Stimulated activated CD4-positive, alpha-beta T cell treated with anti-CD3 and anti-CD28 coated beads, Interleukin-15, amount 100 ng/mL, for 24 hours (primary cell): ENCODE results near the gene CEP164.

ENCODE experiments used
- DNase-seq: peaks from one replicate; pipeline ENCODE4 v3.0.0-alpha.2; 2020

Gene CEP164

GRCh38 chr11:117327567-117328374 lies at the start of gene CEP164:
CEP164 (plus strand) TSS chr11:117327854; CDS start chr11:117338587, 10,733 bp downstream.
- DNase-seq, result peak; percentile 97

GRCh38 chr11:117278347-117278746 lies 49.3 kb upstream of the CEP164 start:
- DNase-seq, result no peak

GRCh38 chr11:117279711-117280376 lies 47.8 kb upstream of the CEP164 start:
- no peak for DNase-seq

- DNase-seq, result no peak
These were observed 46.5 kb upstream of the CEP164 start for GRCh38 chr11:117281159-117281558.

- no peak for DNase-seq
These were observed 45.8 kb upstream of the CEP164 start for GRCh38 chr11:117281869-117282268.

GRCh38 chr11:117282956-117283355 lies 44.7 kb upstream of the CEP164 start:
- DNase-seq, result no peak

- DNase-seq, result no peak
These were observed 43.6 kb upstream of the CEP164 start for GRCh38 chr11:117284053-117284452.

- no peak for DNase-seq
These were observed 41.1 kb upstream of the CEP164 start for GRCh38 chr11:117286588-117286987.

GRCh38 chr11:117287668-117288067 lies 40.0 kb upstream of the CEP164 start:
- no peak for DNase-seq

GRCh38 chr11:117289795-117290194 lies 37.9 kb upstream of the CEP164 start:
- DNase-seq, result no peak

- DNase-seq, result no peak
These were observed 36.8 kb upstream of the CEP164 start, which contains the start of gene BACE1-AS for GRCh38 chr11:117290809-117291396. BACE1-AS (plus strand) TSS chr11:117291346.

- no peak for DNase-seq
These were observed 35.0 kb upstream of the CEP164 start for GRCh38 chr11:117292616-117293015.

- DNase-seq, result no peak
These were observed 32.1 kb upstream of the CEP164 start for GRCh38 chr11:117295438-117296137.

- DNase-seq, result no peak
These were observed 30.8 kb upstream of the CEP164 start for GRCh38 chr11:117296881-117297280.

- no peak for DNase-seq
These were observed 29.5 kb upstream of the CEP164 start for GRCh38 chr11:117298195-117298594.

- no peak for DNase-seq
These were observed 28.0 kb upstream of the CEP164 start for GRCh38 chr11:117299351-117300282.

- DNase-seq, result no peak
These were observed 27.4 kb upstream of the CEP164 start for GRCh38 chr11:117300283-117300663.

- no peak for DNase-seq
These were observed 26.9 kb upstream of the CEP164 start for GRCh38 chr11:117300773-117301172.

GRCh38 chr11:117302228-117302627 lies 25.4 kb upstream of the CEP164 start:
- no peak for DNase-seq

- DNase-seq, result no peak
These were observed 24.6 kb upstream of the CEP164 start for GRCh38 chr11:117303101-117303500.

- no peak for DNase-seq
These were observed 23.9 kb upstream of the CEP164 start for GRCh38 chr11:117303646-117304315.

- DNase-seq, result no peak
These were observed 22.5 kb upstream of the CEP164 start for GRCh38 chr11:117305145-117305544.
